Measurements from ENCODE around the gene DENND4A.

GRCh38 chr15:65650312-65651041 lies 141.6 kb downstream of the DENND4A start:
- TF ChIP-seq ZBTB8A (tag by site-specific recombination; IDR thresholded peaks at IDR 0.05): no peak
- TF ChIP-seq CTCF (tag by site-specific recombination; IDR thresholded peaks at IDR 0.05): no peak
- no peak for TF ChIP-seq TSHZ1 (tag by site-specific recombination; IDR thresholded peaks at IDR 0.05; ENCODE audit: borderline replicate concordance)
- no peak for TF ChIP-seq ZNF311 (tag by site-specific recombination; IDR thresholded peaks at IDR 0.05; ENCODE audit: borderline replicate concordance)
- TF ChIP-seq ZNF146 (tag by site-specific recombination; IDR thresholded peaks at IDR 0.05): no peak
- no peak for TF ChIP-seq ZNF768 (tag by site-specific recombination; IDR thresholded peaks at IDR 0.05)
- no peak for TF ChIP-seq ZNF24 (tag by site-specific recombination; IDR thresholded peaks at IDR 0.05)
- no peak for TF ChIP-seq ZNF133 (tag by site-specific recombination; IDR thresholded peaks at IDR 0.05)
- TF ChIP-seq ZNF571 (tag by site-specific recombination; IDR thresholded peaks at IDR 0.05): no peak
- TF ChIP-seq GLI4 (tag by site-specific recombination; IDR thresholded peaks at IDR 0.05): no peak
- no peak for TF ChIP-seq ZNF549 (tag by site-specific recombination; IDR thresholded peaks at IDR 0.05)
- no peak for TF ChIP-seq PRDM2 (tag by site-specific recombination; IDR thresholded peaks at IDR 0.05; ENCODE audit: borderline replicate concordance)
- TF ChIP-seq ZNF140 (tag by site-specific recombination; IDR thresholded peaks at IDR 0.05): no peak

Data from HEK293 (cell line).